Activated naive CD8-positive, alpha-beta T cell treated with anti-CD3 and anti-CD28 coated beads for 36 hours (primary cell): ENCODE results near the gene TCN1. TPM values are rescaled to one million over a fixed set of nuclear protein-coding genes. Genes with fewer than 3 reads are reported as not detected.
"Not testable (repeated sequence)": the region's sequence is repeated elsewhere in the genome, so short reads cannot be mapped to it uniquely, and the experiment has no call there.

Source experiments
- DNase-seq: peaks from one replicate; pipeline ENCODE4 v3.0.0; 2021
- H3K27ac Mint-ChIP-seq: one replicate; pipeline ENCODE4 v1.8.0; 2022; ENCODE audit warnings: mild to moderate bottlenecking, moderate library complexity, mixed read lengths
- H3K27me3 Mint-ChIP-seq: one replicate; pipeline ENCODE4 v1.8.0; 2022; ENCODE audit warnings: mild to moderate bottlenecking, mixed read lengths
- H3K36me3 Mint-ChIP-seq: one replicate; pipeline ENCODE4 v1.8.0; 2021; ENCODE audit warnings: mild to moderate bottlenecking, mixed read lengths
- H3K4me1 Mint-ChIP-seq: one replicate; pipeline ENCODE4 v1.8.0; 2021; ENCODE audit warnings: mixed read lengths
- H3K4me3 Mint-ChIP-seq: one replicate; pipeline ENCODE4 v1.8.0; 2022; ENCODE audit warnings: mild to moderate bottlenecking, moderate library complexity, mixed read lengths
- H3K9me3 Mint-ChIP-seq: one replicate; pipeline ENCODE4 v1.8.0; 2022; ENCODE audit warnings: mixed read lengths
- total RNA-seq, 2 experiments: library from RNA; stranded (reverse); gene quantifications; one replicate each; pipeline ENCODE4 v1.2.3, GENCODE V29; 2021

TCN1 gene, protein sequence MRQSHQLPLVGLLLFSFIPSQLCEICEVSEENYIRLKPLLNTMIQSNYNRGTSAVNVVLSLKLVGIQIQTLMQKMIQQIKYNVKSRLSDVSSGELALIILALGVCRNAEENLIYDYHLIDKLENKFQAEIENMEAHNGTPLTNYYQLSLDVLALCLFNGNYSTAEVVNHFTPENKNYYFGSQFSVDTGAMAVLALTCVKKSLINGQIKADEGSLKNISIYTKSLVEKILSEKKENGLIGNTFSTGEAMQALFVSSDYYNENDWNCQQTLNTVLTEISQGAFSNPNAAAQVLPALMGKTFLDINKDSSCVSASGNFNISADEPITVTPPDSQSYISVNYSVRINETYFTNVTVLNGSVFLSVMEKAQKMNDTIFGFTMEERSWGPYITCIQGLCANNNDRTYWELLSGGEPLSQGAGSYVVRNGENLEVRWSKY
- total RNA-seq: not detected

DNA sequence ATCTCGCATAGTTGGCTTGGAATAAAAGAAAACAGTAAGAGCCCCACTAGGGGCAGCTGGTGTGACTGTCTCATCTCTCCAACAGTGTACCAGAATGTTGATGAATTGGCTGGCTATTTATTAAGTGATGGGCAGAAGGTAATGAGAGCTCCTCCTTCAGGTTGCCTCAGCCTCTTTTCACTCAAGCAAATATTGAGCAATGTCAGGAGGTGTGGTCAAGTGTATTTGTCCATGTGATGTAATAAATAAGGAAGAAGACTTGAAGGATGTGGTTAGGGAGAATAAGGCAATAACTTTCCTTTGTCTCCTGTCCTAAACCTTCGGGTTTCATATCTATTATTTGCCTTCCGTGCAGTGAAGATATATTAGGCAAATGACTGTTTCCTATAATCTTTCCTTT, at the start of gene TCN1:
TCN1 (minus strand) TSS at position 91 of the 400 bp plus-strand sequence; CDS start at position 74, 17 bp downstream.
- H3K4me1 Mint-ChIP-seq: no peaks in the 10 kb centered on the region
- peaks cover 9% of the 10 kb centered on the region for H3K9me3 Mint-ChIP-seq
- no peak for DNase-seq
- H3K27ac Mint-ChIP-seq: no peak within 1 kb of the TSS
- H3K4me3 Mint-ChIP-seq: no peak within 1 kb of the TSS
- no peaks in the 10 kb centered on the region for H3K36me3 Mint-ChIP-seq
- H3K27me3 Mint-ChIP-seq: peaks cover 23% of the 10 kb centered on the region

DNA sequence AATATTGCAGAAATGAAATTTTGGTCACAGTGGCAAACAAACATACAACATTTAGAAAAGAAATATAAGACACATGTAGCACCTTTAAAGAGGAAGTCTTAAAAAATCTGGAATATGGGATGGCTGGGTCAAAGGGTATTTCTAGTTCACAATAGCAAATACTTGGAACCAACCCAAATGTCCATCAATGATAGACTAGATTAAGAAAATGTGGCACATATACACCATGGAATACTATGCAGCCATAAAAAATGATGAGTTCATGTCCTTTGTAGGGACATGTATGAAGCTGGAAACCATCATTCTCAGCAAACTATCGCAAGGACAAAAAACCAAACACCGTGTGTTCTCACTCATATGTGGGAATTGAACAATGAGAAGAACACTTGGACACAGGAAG, 37.3 kb upstream of the TCN1 start:
- DNase-seq, H3K4me1 Mint-ChIP-seq, H3K9me3 Mint-ChIP-seq, H3K4me3 Mint-ChIP-seq, H3K27ac Mint-ChIP-seq, H3K36me3 Mint-ChIP-seq: not testable (repeated sequence)
- H3K27me3 Mint-ChIP-seq: peaks cover 10% of the 10 kb centered on the region

DNA sequence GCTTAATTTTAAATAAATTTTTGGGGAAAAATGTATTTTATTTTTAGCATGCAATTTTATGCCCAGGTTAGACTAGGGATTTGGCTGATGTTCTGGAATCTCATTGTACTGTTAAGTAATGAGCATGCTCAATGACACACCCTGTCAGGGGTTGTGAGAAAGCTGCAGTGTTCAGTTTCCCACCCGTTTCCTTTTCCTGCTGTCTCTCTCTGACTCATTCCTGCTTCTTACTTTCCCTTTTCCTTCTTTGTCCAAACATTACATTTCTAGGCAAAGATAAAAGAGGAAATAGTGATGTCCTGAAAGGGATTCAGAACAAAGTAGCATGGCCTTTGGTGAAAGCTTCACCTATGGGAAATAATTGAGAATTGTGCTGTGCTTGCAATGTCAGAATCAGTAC, 35.0 kb upstream of the TCN1 start:
- Mint-ChIP-seq H3K4me1 (no peaks in the 10 kb centered on the region), H3K27me3 (peaks cover 5% of the 10 kb centered on the region), H3K36me3 (no peaks in the 10 kb centered on the region), H3K27ac (no peak overlapping the region), H3K9me3 (peaks cover 6% of the 10 kb centered on the region), H3K4me3 (no peak overlapping the region)
- no peak for DNase-seq

DNA sequence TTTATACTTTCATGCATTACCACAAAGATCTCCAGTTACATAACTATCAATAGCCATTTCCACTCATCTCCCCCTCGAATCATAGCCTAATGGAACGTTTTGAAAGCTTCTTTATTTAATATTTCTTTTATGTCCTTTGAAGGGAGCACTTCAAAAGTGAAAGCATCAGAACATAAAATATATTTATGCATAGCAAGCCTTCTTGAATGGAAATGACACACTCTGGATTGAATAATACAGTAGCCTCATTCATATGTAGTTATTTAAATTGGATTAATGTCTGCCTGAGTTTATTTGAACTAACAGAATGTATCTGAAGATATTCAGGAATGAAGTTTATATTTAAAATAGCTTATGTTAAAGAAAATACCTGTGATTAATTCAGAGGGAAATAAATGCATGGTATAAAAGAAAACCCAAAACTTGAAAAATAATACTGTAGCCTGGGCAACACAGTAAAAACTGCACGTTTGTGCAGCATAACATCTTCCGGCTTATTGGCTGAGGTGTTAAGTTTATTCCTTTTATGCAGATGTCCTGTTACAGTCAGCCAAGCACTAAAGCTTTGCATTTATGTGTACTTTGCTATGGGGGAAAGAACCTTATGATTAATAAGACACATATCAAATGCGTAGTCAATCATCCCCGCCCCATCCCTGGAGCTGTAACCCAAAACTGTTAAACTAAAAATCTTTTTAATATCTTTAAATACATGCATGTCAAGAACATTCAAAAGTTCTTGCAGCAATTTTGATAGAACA, 34.3 kb upstream of the TCN1 start:
- DNase-seq: no peak
- H3K9me3 Mint-ChIP-seq: peaks cover 1% of the 10 kb centered on the region
- H3K36me3 Mint-ChIP-seq: no peaks in the 10 kb centered on the region
- H3K4me1 Mint-ChIP-seq: no peaks in the 10 kb centered on the region
- H3K27ac Mint-ChIP-seq: no peak overlapping the region
- peaks cover under 1% of the 10 kb centered on the region for H3K27me3 Mint-ChIP-seq
- no peak overlapping the region for H3K4me3 Mint-ChIP-seq

DNA sequence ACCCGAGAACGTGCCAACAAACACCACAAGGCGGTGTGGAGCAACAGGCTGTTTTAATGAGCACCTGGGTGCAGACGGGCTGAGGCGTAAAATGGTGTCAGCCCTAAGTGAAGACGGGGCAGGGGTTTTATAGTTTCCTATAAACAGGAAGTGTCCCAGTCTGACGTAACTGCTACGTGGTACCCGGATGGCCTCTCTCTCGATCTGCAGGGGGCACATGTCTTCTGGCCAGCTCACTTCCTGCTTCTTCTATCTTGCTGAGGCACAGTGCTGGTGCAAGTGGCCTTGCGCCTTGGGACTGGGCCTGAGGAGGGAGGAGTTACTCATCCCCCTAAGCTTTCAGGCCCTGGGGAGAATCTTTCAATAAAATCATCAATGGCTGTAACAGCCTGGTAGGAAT, 33.2 kb upstream of the TCN1 start:
- H3K4me3 Mint-ChIP-seq: no peak overlapping the region
- H3K27ac Mint-ChIP-seq: no peak overlapping the region

DNA sequence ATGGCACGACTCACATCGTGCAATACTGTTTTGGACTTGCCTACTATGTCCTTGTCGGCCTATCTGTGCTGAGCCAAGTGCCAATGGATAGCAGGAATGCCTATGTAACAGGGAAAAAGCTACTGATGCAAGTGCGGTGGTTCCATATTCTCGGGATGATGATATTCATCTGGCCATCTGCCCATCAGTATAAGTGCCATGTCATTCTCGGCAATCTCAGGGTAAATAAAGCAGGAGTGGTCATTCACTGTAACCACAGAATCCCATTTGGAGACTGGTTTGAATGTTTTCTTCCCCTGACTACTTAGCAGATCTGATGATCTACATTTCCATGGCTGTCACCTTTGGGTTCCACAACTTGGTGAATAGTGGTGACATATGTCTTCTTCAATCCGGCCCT, 32.4 kb upstream of the TCN1 start:
- Mint-ChIP-seq H3K36me3 (no peaks in the 10 kb centered on the region), H3K4me3 (no peak overlapping the region), H3K4me1 (no peaks in the 10 kb centered on the region), H3K27ac (no peak overlapping the region), H3K9me3 (peaks cover 1% of the 10 kb centered on the region), H3K27me3 (peaks cover 9% of the 10 kb centered on the region)
- no peak for DNase-seq

More for the DNA sequence above, 33.2 kb upstream of the TCN1 start:
- no peaks in the 10 kb centered on the region for H3K36me3 Mint-ChIP-seq
- no peaks in the 10 kb centered on the region for H3K4me1 Mint-ChIP-seq
- H3K27me3 Mint-ChIP-seq: peaks cover 5% of the 10 kb centered on the region
- H3K9me3 Mint-ChIP-seq: peaks cover 1% of the 10 kb centered on the region
- no peak for DNase-seq

DNA sequence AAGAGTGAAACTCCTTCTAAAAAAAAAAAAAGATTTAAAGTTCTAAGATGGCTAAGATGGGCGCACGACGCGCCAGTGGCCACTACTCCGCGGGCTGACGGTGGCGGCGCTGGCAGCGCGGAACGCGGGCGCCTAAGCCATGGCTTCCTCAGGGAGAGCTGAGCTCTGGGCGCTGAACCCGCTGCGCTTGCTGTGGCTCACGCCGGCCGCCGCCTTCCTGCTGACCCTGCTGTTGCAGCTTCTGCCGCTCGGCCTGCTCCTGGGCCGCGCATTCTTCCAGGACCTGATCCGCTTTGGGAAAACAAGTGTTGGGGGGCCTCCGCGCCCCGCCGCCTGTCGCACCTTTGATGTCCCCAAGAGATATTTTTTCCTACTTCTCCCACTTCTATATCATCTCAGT, 31.8 kb upstream of the TCN1 start:
- Mint-ChIP-seq H3K4me1 (no peaks in the 10 kb centered on the region), H3K4me3 (no peak overlapping the region), H3K9me3 (no peaks in the 10 kb centered on the region), H3K27me3 (peaks cover 13% of the 10 kb centered on the region), H3K27ac (no peak overlapping the region), H3K36me3 (no peaks in the 10 kb centered on the region)
- DNase-seq: no peak

DNA sequence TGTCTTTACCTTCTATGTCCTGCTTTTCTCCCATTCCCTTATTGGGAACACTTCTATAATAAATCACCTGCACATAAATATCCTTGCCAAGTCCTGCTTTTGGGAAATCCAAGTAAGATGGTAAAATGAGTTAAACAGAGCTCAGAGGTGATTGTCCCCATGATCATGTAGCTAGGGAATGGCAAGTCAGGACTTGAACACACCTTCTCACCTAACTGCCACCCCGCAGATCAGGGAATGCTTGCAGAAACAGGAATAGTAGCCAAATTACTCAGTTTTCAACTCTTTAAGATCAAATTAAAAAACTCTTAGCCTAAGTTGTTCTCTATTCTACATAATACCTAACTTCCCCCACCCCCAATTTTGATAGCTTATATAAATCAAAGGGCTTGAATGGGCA, 28.3 kb upstream of the TCN1 start:
- Mint-ChIP-seq H3K36me3 (no peaks in the 10 kb centered on the region), H3K27me3 (peaks cover 13% of the 10 kb centered on the region), H3K9me3 (peaks cover 5% of the 10 kb centered on the region), H3K4me3 (no peak overlapping the region), H3K4me1 (no peaks in the 10 kb centered on the region), H3K27ac (no peak overlapping the region)
- DNase-seq: no peak

DNA sequence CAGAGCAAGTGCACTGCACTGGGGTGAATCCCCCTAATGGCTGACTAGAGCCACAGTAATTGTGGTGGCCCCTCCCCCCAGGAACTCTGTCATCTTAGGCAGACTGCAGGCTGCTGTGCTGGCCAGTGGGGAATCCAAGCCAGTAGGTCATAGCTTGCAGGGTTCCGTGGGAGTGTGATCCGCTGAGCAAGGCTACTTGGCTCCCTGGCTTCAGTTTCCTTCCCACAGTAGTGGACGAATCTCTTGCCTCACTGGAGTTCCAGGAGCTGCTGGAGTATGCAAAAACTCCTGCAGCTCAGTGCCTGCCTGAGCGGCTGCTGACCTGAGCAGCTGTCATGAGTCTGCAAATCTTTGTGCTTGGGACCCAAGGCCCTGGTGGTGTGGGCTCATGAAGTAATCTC, 25.5 kb upstream of the TCN1 start:
- H3K4me1 Mint-ChIP-seq: no peaks in the 10 kb centered on the region
- no peak overlapping the region for H3K4me3 Mint-ChIP-seq
- H3K27ac Mint-ChIP-seq: no peak overlapping the region
- peaks cover 9% of the 10 kb centered on the region for H3K36me3 Mint-ChIP-seq
- H3K27me3 Mint-ChIP-seq: peaks cover 13% of the 10 kb centered on the region
- DNase-seq: no peak
- peaks cover 26% of the 10 kb centered on the region for H3K9me3 Mint-ChIP-seq

DNA sequence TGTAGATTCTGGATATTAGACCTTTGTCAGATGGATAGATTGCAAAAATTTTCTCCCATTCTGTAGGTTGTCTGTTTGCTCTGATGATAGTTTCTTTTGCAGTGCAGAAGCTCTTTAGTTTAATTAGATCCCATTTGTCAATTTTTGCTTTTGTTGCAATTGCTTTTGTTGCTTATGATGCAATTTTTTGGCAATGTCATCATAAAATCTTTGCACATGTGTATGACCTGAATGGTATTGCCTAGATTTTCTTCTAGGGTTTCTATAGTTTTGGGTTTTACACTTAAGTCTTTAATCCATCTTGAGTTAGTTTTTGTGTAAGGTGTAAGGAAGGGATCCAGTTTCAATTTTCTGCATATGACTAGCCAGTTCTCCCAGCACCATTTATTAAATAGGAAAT, 20.9 kb upstream of the TCN1 start:
- H3K27me3 Mint-ChIP-seq, H3K4me3 Mint-ChIP-seq, DNase-seq, H3K4me1 Mint-ChIP-seq, H3K36me3 Mint-ChIP-seq, H3K27ac Mint-ChIP-seq: not testable (repeated sequence)
- H3K9me3 Mint-ChIP-seq: peaks cover 33% of the 10 kb centered on the region

DNA sequence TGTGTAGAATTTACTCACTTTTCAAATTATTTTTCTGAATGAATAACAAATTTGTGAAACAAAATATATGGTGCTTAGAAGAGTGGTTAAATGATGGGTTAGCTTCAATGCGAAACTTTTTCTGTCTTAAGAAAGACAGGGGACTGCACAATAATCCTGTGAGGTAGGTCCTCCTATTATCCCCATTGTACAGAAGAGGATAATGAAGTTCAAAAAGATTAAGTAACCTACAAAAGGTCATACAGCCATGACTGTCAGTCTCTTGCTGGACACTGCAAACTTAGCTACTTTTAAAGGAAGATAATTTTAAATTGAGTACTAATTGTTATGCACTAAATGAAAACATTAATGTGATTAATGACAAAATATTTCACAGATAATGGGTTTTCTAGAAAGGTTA, 17.3 kb upstream of the TCN1 start:
- Mint-ChIP-seq H3K27ac (no peak overlapping the region), H3K36me3 (peaks cover 4% of the 10 kb centered on the region), H3K27me3 (no peaks in the 10 kb centered on the region), H3K9me3 (peaks cover 18% of the 10 kb centered on the region), H3K4me3 (no peak overlapping the region), H3K4me1 (no peaks in the 10 kb centered on the region)
- no peak for DNase-seq

DNA sequence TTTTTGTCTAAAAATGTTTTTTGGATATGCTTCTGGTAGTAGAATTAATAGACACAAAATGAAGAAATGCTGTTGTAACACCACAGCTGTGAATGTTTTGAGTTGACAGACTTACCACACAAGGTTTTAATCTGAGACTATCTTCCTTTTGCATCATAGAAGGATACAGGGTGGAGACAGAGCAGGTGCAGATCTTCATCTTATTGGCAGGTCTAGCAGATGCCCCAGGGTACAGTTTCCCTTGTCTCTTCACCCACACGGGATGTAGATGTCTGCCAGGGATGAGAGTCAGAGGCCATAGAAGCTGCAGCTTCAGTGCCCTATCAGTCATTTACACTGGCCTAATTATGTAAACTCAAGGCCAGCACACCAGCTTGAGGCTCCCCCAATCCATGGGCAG, 13.3 kb upstream of the TCN1 start:
- DNase-seq: no peak
- Mint-ChIP-seq H3K9me3 (no peaks in the 10 kb centered on the region), H3K27me3 (peaks cover 3% of the 10 kb centered on the region), H3K27ac (no peak overlapping the region), H3K4me3 (no peak overlapping the region), H3K4me1 (no peaks in the 10 kb centered on the region), H3K36me3 (no peaks in the 10 kb centered on the region)

DNA sequence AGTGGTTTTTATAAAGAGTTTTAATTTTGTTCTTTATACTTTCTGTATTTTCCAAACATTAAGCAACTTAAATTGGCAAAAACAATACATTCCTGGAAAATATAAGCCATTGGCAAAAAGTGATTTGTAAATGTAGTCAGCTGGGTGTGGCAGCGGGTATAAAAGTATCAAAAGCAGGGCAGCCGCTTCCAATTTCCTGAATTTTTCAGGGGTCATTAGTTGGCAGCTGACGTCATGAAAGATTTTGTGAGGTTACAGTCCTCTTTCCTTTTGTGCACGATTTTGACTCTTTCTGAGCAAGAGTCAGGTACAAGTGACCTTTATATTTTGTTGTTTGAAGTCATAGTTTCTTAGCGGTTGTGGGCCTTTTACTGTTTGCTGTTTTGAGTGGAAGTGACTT, 12.3 kb upstream of the TCN1 start, which contains the start of gene OOSP3:
OOSP3 (plus strand) TSS at position 208 of the 400 bp plus-strand sequence; CDS start at position 235, 27 bp downstream.
- Mint-ChIP-seq H3K4me1 (no peaks in the 10 kb centered on the region), H3K36me3 (no peaks in the 10 kb centered on the region), H3K9me3 (no peaks in the 10 kb centered on the region), H3K27me3 (peaks cover 3% of the 10 kb centered on the region), H3K27ac (no peak within 1 kb of the TSS), H3K4me3 (no peak within 1 kb of the TSS)
- no peak for DNase-seq

DNA sequence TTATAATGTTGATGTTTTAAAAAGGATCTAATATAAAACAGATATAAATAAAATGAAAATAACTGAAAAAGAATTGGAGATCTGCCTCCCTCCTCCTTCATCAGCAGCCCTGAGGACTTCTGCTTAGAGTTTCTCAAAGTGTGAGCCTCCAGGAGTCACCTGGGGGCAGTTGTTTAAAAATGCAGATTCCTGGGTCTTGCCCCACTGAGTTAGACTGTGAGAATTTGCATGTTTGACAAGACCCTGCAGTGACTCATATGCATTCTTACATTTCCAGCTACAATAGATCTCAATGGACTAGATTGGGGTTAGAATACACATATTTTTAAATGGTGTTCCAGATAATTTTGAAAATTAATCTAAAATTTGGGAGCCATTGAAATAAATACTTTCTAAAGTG, 11.5 kb upstream of the TCN1 start:
- H3K27me3 Mint-ChIP-seq: peaks cover 6% of the 10 kb centered on the region
- DNase-seq: no peak
- H3K9me3 Mint-ChIP-seq: no peaks in the 10 kb centered on the region
- H3K27ac Mint-ChIP-seq: no peak overlapping the region
- no peaks in the 10 kb centered on the region for H3K36me3 Mint-ChIP-seq
- no peak overlapping the region for H3K4me3 Mint-ChIP-seq
- no peaks in the 10 kb centered on the region for H3K4me1 Mint-ChIP-seq

DNA sequence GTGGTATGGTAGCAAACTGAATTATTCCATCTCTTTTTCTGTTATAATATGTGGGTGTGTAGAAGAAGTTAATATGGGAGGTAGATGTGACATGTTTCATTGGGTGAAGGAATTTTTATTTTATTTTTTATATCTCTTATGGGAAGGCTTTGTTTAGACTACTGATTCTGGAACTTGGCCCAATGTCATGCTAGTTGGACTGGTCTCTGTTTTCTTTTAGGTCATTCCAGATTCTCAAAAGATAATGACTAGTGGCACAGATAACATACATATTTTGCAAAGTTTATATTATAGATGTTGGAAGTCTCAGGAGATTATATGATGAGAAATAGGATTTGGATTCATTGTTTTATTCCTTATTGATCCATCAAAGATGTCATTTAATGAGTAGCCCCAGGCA, 11.0 kb upstream of the TCN1 start:
- H3K27me3 Mint-ChIP-seq: peaks cover 6% of the 10 kb centered on the region
- no peak for DNase-seq
- H3K9me3 Mint-ChIP-seq: no peaks in the 10 kb centered on the region
- H3K4me1 Mint-ChIP-seq: no peaks in the 10 kb centered on the region
- H3K36me3 Mint-ChIP-seq: no peaks in the 10 kb centered on the region
- no peak overlapping the region for H3K4me3 Mint-ChIP-seq
- H3K27ac Mint-ChIP-seq: no peak overlapping the region
